Sigmoid colon (tissue), 7 donors: ENCODE results near the gene BRD4. TPM values are rescaled to one million over a fixed set of nuclear protein-coding genes. Genes with fewer than 3 reads are reported as not detected.

Experiments
- DNase-seq: peaks from one replicate; pipeline ENCODE4 v3.0.0-alpha.2; 2019
- H3K27ac ChIP-seq, 4 donors: fragments of 200-600 bp; sonication (generic); one replicate each; pipeline ENCODE4 v1.5.1; 2016 to 2019; ENCODE audit warnings: mild to moderate bottlenecking in 1 of 4
- H3K27me3 ChIP-seq, 3 donors: fragments of 200-600 bp; sonication (generic); one replicate each; pipeline ENCODE4 v1.5.1; 2019; ENCODE audit warnings: mild to moderate bottlenecking in 1 of 3
- H3K36me3 ChIP-seq, 4 donors: fragments of 200-600 bp; sonication (generic); one replicate each; pipeline ENCODE4 v1.5.1; 2016 to 2019
- H3K4me1 ChIP-seq, 4 donors: fragments of 200-600 bp; sonication (generic); one replicate each; pipeline ENCODE4 v1.5.1; 2017 to 2019
- H3K4me3 ChIP-seq, 4 donors: fragments of 200-600 bp; sonication (generic); one replicate each; pipeline ENCODE4 v1.5.1; 2017 to 2019; ENCODE audit warnings: mild to moderate bottlenecking in 2 of 4, moderate library complexity in 1 of 4
- H3K9me3 ChIP-seq, 4 donors: fragments of 200-600 bp in 3 of 4; sonication (generic) in 3 of 4; one replicate each; pipeline versions ENCODE4 v1.5.1 to v1.6.1; 2013 to 2019
- EP300 ChIP-seq, 4 donors: sonication (generic); formaldehyde crosslinking; IDR thresholded peaks; one replicate each; pipeline ENCODE4 v1.6.1; 2017; ENCODE audit warnings: antibody characterized with exemption in 4 of 4
- POLR2A ChIP-seq, 2 donors: fragments of 450-650 bp; IDR thresholded peaks; one replicate each; pipeline ENCODE4 v1.6.1; 2016; ENCODE audit warnings: antibody characterized with exemption in 2 of 2, mild to moderate bottlenecking in 2 of 2, moderate library complexity in 2 of 2
- POLR2AphosphoS5 ChIP-seq, 4 donors: sonication (generic); formaldehyde crosslinking; IDR thresholded peaks; one replicate each; pipeline ENCODE4 v1.6.1; 2017; ENCODE audit warnings: antibody characterized with exemption in 4 of 4
- WGBS, 2 donors: extraction: QIAGEN DNeasy Blood & Tissue Kit; methylation state at CpG; one replicate each; pipeline ENCODE4 v1.1.7; 2013; 5-methylcytosine and 5-hydroxymethylcytosine counted together
- intact Hi-C: fragments of 100-400 bp; cut with DNase I; formaldehyde crosslinking; loops from one replicate; pipeline ENCODE4 v1.15.1; 2023
- polyA plus RNA-seq, 3 donors: library from polyadenylated mRNA; stranded (reverse); fragments of 200-250 nt; gene quantifications; one replicate each; pipeline ENCODE4 v1.2.3, GENCODE V29; 2013
- total RNA-seq, 4 donors: library from RNA; depleted of rRNA; stranded (reverse); fragments of >200 nt; gene quantifications; one replicate each; pipeline ENCODE4 v1.1.0, GENCODE V29; 2016
- TF ChIP-seq, protein P1 (sequence below), 4 experiments: fragments of 450-650 bp in 3 of 4; fragments of 200-600 bp in 1 of 4; IDR thresholded peaks; one replicate each; pipeline ENCODE4 v1.5.1; 2016 to 2019; ENCODE audit warnings: antibody characterized with exemption in 4 of 4, mild to moderate bottlenecking in 3 of 4, moderate library complexity in 2 of 4
- donor health status: healthy with polysubstance abuse.
- donor health status: Bipolar disorder and iron deficiency.
- donor health status: healthy.

Gene BRD4
- total and polyA plus RNA-seq, 7 donors, result 9.0 to 43.8 (median 20.1) TPM

DNA sequence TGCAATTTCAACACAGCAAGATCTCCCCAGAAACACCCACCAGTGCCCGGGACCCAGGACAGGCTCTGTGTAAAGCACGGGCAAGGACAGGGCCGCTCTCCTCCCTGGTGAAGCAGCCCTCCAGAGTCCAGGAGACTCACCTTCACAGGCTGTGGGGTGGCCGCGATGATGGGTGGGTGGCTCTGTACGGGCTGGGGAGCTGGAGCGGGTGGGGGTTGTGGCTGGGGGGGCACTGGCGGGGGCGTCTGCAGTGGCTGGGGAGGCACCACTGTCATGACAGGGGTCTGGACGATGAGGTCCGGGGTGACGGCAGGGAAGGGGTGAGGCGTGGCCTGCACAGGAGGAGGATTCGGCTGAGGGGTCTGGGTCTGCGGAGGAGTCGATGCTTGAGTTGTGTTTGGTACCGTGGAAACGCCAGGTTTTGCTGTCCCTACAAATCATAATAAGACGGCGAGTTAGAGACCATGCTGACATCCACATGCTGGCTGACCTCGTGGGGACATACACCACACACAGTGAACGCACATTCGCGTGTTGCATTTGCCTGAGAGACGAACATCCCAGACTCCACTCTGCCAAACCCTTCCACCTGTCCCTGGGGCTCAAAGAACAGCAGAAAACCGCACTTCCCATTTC lies 67.0 kb downstream of the BRD4 start:
- H3K9me3 ChIP-seq, result no peaks in the 10 kb centered on the region
- no peak overlapping the region for H3K4me3 ChIP-seq
- DNase-seq, result no peak
- peak overlapping the region; percentile 66 to 89 (median 76) for H3K27ac ChIP-seq
- peaks cover 0 to 71% (median 65%) of the 10 kb centered on the region in 4 donors for H3K4me1 ChIP-seq
- intact Hi-C loops, result loop anchor here (2.0 to 5.0 kb wide), 2 partner anchors 65 to 167 kb away; no protein-coding TSS in a partner anchor
- no peaks in the 10 kb centered on the region for H3K27me3 ChIP-seq
- TF ChIP-seq POLR2A (IDR thresholded peaks at IDR 0.05) (no peak), POLR2AphosphoS5 (IDR thresholded peaks at IDR 0.05) (no peak), EP300 (IDR thresholded peaks at IDR 0.05) (no peak)
- TF ChIP-seq, protein P1, sequence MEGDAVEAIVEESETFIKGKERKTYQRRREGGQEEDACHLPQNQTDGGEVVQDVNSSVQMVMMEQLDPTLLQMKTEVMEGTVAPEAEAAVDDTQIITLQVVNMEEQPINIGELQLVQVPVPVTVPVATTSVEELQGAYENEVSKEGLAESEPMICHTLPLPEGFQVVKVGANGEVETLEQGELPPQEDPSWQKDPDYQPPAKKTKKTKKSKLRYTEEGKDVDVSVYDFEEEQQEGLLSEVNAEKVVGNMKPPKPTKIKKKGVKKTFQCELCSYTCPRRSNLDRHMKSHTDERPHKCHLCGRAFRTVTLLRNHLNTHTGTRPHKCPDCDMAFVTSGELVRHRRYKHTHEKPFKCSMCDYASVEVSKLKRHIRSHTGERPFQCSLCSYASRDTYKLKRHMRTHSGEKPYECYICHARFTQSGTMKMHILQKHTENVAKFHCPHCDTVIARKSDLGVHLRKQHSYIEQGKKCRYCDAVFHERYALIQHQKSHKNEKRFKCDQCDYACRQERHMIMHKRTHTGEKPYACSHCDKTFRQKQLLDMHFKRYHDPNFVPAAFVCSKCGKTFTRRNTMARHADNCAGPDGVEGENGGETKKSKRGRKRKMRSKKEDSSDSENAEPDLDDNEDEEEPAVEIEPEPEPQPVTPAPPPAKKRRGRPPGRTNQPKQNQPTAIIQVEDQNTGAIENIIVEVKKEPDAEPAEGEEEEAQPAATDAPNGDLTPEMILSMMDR (IDR thresholded peaks at IDR 0.05), result no peak
- H3K36me3 ChIP-seq, result peaks cover 22 to 73% (median 38%) of the 10 kb centered on the region in 4 donors
- WGBS, 2 donors, result 83 to 86% methylated on average over 26 of the region's 26 CpGs

DNA sequence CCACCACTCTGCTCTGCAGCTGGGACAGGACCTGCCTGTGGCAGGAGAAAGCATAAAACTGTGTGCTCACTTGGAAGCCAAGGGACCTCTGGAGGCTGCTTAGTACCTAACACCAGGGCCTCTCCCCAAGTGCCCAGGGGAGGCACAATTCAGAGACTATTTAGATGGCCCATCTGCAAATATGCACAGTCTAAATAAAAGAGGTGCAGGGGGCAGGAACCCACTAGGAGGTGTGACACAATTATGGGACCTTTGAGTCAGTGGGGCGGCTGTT lies 67.5 kb downstream of the BRD4 start:
- Histone ChIP-seq H3K27ac (peak overlapping the region; percentile 66 to 89 (median 76)), H3K9me3 (no peaks in the 10 kb centered on the region), H3K4me3 (no peak overlapping the region), H3K36me3 (peaks cover 22 to 73% (median 39%) of the 10 kb centered on the region in 4 donors), H3K4me1 (peaks cover 0 to 67% (median 63%) of the 10 kb centered on the region in 4 donors), H3K27me3 (no peaks in the 10 kb centered on the region)
- 95 to 100% methylated on average over 1 of the region's 1 CpG for WGBS, 2 donors
- no peak for DNase-seq
- TF ChIP-seq POLR2A (IDR thresholded peaks at IDR 0.05), result no peak
- TF ChIP-seq POLR2AphosphoS5 (IDR thresholded peaks at IDR 0.05), result no peak
- TF ChIP-seq, protein P1 (IDR thresholded peaks at IDR 0.05), result no peak
- no peak for TF ChIP-seq EP300 (IDR thresholded peaks at IDR 0.05)
- intact Hi-C loops, result loop anchor here (1.0 to 5.0 kb wide), 4 partner anchors 66 to 292 kb away; no protein-coding TSS in a partner anchor

DNA sequence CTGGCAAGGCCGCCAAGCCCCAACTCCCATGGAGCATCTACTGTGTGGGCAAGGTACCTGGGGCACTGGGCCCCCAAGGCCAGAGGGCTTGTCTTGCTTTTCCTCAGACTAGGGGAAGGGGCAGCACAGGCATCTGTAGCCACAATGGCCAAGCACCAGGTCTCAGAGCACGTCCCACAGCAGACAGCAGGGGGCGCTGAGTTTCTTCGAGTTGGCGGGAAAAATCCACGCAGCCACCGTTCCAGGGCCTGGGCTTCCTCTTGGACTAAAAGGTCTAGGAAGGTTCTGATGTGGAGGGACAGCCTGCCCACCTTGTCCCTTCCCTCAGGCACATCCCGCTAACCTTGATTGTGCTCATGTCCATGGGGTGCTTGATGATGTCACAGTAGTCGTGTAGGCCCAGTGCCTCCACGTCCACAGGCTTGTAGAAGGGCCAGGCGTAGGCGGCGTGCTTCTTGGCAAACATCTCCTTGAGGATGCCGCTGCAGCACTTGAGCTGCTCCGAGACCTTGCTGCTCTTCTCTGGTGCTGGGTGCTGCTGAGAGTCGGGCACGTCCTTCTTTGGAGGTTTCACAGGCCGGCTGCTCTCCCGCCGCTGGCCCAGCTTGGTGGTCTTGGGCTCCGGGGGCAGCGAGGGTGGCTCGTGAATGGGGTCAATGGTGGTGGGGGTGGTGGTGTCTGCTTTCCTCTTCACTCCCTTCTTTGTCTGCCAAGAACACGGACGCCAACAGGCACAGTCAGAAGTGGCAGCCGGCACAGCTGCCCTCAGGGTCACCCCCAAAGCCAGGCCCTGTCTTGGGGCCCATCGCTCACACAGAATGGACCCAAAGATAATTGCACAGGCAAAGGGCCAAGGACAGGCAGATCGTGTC lies 68.0 kb downstream of the BRD4 start:
- intact Hi-C loops, result loop anchor here (1.0 to 5.0 kb wide), 3 partner anchors 67 to 293 kb away; no protein-coding TSS in a partner anchor
- Histone ChIP-seq H3K9me3 (no peaks in the 10 kb centered on the region), H3K4me3 (no peak overlapping the region), H3K27ac (peak overlapping the region; percentile 66 to 89 (median 76)), H3K27me3 (no peaks in the 10 kb centered on the region), H3K36me3 (peaks cover 26 to 76% (median 44%) of the 10 kb centered on the region in 4 donors), H3K4me1 (peaks cover 0 to 62% (median 58%) of the 10 kb centered on the region in 4 donors)
- TF ChIP-seq POLR2AphosphoS5 (IDR thresholded peaks at IDR 0.05), result peak; percentile 6 to 52 (median 33)
- TF ChIP-seq EP300 (IDR thresholded peaks at IDR 0.05), result no peak
- TF ChIP-seq, protein P1 (IDR thresholded peaks at IDR 0.05), result peak; percentile 75 to 89 (median 84)
- no peak for TF ChIP-seq POLR2A (IDR thresholded peaks at IDR 0.05)
- peak; percentile 91 for DNase-seq
- WGBS, 2 donors, result 76 to 78% methylated on average over 28 of the region's 28 CpGs

DNA sequence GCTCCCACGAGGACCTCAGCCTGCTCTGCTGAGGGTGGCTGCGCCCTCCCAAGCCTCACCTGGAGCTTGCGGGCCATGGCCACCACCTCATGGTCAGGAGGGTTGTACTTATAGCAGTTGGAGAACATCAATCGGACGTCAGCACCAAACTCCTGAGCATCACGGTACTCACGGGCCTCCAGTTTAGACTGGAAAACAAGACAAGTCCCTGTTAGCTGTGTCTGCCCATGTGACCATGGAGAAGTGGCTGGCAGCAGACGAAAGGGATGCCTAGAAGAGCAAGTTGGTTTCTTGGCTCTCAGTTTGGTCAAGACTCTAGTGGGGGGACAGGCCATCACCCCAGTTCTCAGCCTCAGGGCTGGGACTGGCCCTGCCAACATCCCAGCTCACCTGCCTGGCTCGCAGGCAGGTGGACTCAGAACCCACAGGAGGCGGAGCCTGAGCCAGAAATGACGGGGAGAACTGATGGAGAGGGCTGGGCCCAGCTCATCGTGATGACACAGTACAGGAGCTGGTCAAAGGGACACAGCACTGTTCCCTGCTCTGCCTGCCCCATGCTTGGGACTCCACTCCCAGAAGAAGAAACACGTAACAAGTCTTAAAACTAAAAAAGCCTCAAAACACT lies 68.9 kb downstream of the BRD4 start:
- 83 to 89% methylated on average over 13 of the region's 13 CpGs for WGBS, 2 donors
- H3K27me3 ChIP-seq, result no peaks in the 10 kb centered on the region
- H3K27ac ChIP-seq, result peak overlapping the region; percentile 66 to 89 (median 76)
- no peak for DNase-seq
- intact Hi-C loops, result loop anchor here (5.0 kb wide), 1 partner anchor 294 kb away; no protein-coding TSS in a partner anchor
- no peak overlapping the region for H3K4me3 ChIP-seq
- TF ChIP-seq, protein P1 (IDR thresholded peaks at IDR 0.05), result no peak
- TF ChIP-seq POLR2A (IDR thresholded peaks at IDR 0.05), result no peak
- TF ChIP-seq POLR2AphosphoS5 (IDR thresholded peaks at IDR 0.05), result no peak
- no peak for TF ChIP-seq EP300 (IDR thresholded peaks at IDR 0.05)
- peaks cover 0 to 54% (median 50%) of the 10 kb centered on the region in 4 donors for H3K4me1 ChIP-seq
- peaks cover 26 to 85% (median 52%) of the 10 kb centered on the region in 4 donors for H3K36me3 ChIP-seq
- no peaks in the 10 kb centered on the region for H3K9me3 ChIP-seq
